T-helper 2 cell (primary cell): ENCODE measurements around the gene CLEC2B.
"Not testable (repeated sequence)": the region's sequence is repeated elsewhere in the genome, so short reads cannot be mapped to it uniquely, and the experiment has no call there.

Experiments used
- DNase-seq, 5 experiments: peaks; one replicate each; pipeline versions ENCODE4 v3.0.0 to v3.0.0-alpha.2; 2012 to 2022
- total RNA-seq, 2 donors: gene quantifications; one replicate each; lab custom pipeline; 2026; lab: John Stamatoyannopoulos, UW

CLEC2B gene
- total RNA-seq, result 62.4 to 103 reads per million in 2 donors

DNA sequence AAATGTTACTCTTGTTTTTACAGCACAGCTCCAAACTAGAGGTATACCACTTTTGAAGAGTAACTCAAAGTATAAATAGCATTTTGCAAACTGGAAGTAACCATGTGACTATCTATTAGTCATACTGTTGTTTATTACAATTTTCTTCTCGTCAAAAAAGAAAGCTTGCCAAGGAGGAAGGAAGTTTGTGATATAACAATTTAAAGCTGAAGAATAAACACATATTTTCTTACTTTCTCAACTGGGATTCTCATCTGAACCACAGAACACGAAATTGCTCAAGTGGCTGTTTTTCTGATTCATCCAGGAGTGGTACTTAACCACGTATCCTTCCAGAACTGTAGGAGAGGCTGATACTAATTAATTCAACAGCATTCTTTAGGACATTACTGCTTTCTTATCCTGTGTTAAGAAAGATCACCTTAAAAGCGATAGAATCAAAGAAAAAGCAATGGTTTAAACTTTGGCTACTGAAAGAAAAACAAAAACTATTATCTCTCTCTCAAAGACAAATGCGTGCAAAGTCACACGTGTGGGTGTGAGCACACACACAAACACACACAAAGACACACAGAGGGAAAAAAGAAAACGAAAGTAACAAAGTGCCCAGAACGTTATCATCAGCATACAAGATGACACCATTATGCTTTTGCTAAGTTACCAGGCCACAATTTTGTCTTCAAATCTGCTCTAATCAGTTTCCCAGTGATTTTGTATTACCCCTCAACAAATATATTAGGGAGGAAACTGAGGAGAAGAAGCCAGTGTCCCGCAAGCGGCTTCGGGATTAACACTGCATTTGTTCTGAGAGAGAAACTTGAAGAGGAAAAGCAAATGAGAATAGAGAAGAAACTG, at the start of gene CLEC2B:
TSS of gene CLEC2B (minus strand) at position 48 of the 855 bp plus-strand sequence.
- peak in 2 of 5 experiments; percentile 44 to 90 for DNase-seq

DNA sequence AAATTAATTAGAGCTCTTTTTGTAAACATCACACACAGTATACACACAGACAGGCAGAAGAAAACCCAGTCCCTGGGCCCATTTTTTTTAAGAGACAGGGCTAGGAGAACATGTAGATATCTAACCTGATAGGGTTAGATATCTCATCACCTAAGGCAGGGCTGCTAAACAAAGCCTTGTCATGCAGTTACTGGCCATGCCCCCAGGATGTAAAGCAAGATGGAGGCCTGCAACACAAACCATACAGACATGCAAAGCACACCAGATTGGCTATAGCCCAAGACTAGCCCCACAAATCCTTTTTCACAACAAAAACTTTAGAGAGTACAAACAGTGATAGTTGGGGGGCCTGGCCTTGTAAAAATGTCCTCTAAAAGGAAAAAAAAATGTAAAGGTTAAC, 42.6 kb upstream of the CLEC2B start:
- no peak for DNase-seq

DNA sequence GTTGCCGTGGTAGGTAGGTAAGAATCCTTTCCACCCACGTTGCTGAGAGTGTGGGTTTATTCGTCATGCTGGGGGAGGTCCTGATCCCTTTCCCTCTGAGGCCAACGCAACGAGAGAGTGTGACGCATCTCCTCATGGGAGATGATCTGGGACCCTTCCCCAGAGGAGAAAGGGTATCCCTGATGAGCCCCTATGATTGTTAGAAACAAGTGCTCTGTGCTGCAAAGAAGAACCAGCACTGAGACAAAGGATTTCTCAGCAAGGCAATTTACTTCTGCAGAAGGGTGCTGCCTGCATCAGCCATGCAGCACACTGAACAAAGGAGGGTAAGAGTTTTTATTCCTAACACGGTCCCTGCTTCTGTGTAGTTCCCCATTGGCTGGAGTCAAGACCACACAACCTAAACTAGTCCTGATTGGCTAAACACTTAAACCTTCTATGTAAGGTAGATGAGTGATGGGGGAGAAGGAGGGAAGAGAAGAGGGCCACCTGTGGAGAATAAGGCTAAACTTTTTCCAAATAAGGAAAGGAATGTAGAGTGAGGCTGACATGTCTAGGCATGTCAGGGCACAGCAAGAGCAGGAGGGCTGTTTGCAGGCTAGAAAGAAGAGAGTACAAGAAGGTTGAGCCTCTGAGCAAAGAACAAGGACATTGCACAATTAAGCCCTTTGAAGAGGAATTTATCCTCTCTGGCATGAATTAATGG, 41.7 kb upstream of the CLEC2B start:
- DNase-seq, result no peak

GRCh38 chr12:9909724-9910123, 40.6 kb upstream of the CLEC2B start:
- no peak for DNase-seq

DNA sequence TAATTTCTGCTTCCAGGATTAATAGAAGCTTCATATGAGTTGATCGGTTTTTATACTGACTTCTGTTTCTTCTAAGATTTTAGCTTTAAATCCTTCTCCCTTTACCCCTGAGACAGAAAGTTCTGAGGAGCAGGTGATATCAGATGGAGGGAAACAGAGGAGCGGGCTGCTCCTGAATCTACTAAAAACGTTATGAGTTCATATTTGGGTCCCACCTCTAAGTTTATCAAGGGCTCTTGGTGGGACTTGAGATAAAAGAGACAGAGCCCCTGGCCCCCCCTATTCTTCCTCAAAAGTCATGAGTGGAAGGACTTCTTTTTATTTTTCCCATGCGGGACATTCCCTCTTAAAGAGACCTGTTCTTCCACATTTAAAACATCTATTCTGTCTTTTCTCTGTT, 39.2 kb upstream of the CLEC2B start:
- no peak for DNase-seq

DNA sequence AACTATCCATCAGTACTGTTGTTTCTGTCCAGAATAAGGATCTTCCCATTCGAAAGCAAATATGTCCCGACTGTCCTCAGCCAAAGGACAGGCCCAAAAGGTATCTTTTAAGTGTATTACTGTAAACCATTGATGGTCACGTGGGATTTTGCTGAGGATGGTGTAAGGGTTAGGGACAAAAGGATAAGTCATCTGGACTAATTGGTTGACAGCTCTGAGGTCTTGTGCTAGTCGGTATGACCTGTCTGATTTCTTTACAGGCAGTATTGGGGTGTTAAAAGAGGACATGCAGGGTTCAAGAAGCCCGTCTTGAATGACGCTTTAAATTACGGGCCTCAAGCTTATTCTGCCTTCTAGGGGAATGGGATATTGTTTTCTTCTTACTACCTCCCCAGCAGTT, 38.6 kb upstream of the CLEC2B start:
- DNase-seq, result no peak

GRCh38 chr12:9906873-9907272, 37.7 kb upstream of the CLEC2B start:
- peak in 2 of 5 experiments; percentile 61 to 77 for DNase-seq

GRCh38 chr12:9902539-9903228, 33.5 kb upstream of the CLEC2B start:
- no peak for DNase-seq

GRCh38 chr12:9900930-9901329, 31.8 kb upstream of the CLEC2B start:
- no peak for DNase-seq

DNA sequence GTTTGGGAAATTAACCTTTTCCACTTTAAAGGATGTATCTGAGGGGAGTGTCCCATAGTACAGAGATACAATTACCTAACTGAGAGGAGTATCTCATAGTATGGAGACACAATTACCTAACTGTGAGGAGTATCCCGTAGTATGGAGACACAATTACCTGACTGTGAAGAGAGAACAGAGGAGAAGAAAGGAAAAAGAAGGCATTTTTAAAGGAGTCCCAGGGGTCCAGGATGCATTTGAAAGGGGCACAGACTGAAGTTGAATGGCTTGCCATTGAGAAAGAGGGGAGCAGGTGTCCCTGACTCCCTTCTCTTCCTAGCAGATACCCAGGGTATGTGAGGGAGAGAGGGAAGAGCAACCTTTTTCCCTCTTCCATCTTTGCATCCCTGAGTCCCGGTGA, 30.1 kb upstream of the CLEC2B start:
- no peak for DNase-seq

- DNase-seq, result no peak
These were observed 28.4 kb upstream of the CLEC2B start for GRCh38 chr12:9897535-9897934.

DNA sequence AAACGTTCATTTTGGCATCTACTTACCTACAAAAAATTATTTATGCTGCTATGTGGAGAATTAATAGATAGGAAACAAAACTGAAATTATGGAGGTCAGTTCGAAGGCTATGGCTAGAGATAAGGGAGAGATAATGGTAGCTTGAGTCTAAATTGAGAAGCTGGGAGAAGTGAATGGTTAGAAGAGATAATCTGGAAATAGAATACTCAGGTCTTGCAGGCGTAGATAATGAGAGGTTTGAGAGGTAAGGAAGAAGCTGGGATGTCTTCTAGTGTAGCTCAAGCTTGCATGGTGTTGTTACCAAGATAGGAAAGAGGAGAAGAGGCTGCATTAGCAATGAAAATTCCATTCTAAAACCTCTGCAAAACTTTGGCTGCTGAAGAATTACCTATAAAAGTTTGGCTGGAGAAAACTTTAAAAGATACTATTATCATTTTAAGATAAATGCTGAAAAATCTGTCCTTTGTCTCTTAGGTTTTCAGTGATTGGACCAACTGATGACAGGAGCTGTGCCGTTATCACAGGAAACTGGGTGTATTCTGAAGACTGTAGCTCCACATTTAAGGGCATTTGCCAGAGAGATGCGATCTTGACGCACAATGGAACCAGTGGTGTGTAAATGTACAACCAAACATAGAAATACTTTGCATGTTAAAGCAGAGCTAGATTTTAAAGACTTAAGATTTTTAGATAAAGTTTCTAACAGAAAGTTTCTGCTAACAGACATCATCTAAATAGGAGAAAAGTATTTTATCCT, 26.2 kb upstream of the CLEC2B start:
- no peak for DNase-seq

DNA sequence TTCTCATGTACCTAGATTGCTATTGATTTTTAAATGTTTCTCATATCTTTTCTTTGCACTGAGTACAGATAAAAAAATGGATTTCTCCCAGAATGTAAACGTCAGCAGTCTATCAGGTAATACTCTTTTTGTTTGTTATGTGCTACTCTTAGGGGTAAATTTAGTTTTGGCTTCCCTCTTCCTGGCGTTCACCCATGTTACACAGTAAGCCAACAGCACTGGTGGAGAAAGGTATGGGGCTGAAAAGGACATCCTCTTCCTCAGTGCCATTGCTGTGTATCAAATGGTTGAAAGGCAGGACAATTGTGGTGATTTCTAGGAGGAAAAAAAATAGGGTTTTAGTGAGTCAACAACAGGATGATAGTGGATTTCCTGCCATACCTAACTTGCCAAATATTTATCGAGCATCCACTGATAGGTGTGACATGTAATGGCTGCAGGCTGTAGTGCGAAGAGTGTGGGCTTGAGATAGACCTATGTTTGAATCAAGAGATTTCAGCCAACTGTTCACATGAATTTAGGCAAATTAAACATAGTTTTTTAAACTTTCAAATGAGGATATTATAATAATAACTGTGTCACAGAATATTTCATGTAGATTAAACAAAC, 19.6 kb upstream of the CLEC2B start:
- no peak for DNase-seq

- DNase-seq, result no peak
These were observed 14.0 kb upstream of the CLEC2B start for GRCh38 chr12:9883175-9883574.

DNA sequence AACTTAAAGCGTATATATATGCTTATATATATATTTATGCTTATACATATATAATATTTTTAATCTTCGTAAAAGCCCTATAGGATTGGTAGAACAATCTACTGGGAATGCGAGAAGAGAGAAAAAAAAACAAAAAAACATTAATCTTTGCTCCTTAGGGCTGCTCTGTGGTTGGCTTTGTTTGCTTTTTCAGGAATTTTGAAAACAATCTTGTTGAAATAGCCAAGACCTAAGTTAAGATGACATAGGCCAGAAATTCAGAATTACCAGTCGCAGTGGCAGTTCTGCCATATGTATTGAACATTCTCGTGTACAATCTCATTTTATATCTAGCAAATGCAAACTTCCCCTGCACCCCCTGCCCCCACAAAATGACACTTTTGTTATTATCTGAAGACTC, 12.8 kb upstream of the CLEC2B start:
- no peak for DNase-seq

DNA sequence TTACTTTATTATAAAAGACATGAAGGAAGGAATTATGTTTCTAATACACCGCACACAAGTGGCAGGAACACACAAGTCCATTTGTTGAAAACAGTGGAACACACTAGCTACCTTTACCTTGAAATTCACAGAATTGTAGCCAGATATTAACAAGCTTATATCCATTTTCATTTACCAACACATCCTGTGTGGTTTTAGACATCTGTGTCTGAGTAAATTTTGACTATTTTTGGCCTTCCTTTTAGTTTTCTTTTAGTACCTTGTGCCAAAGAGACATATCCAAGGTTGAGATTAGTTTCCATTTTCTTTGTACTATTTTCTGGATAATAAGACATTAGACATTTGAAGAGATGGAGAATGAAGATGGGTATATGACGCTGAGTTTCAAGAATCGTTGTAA, 12.1 kb upstream of the CLEC2B start, which contains the start of gene KLRF2:
TSS of gene KLRF2 (plus strand) at position 244 of the 400 bp plus-strand sequence. CDS start at position 351, 107 bp downstream.
- peak in 1 of 5 experiments; percentile 26 for DNase-seq

- DNase-seq, result no peak
These were observed 11.5 kb upstream of the CLEC2B start for GRCh38 chr12:9880532-9881078.

DNA sequence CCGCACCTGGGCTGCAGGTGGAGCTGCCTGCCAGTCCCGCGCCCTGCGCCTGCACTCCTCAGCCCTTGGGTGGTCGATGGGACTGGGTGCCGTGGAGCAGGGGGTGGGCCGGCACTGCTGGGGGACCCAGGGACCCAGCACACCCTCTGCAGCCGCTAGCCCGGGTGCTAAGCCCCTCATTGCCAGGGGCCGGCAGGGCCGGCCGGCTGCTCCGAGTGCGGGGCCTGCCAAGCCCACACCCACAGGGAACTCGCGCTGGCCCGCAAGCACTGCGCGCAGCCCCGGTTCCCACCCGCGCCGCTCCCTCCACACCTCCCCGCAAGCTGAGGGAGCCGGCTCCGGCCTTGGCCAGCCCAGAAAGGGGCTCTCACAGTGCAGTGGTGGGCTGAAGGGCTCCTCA, 7.0 kb upstream of the CLEC2B start:
- not testable (repeated sequence) for DNase-seq

- DNase-seq, result no peak
These were observed 3.6 kb upstream of the CLEC2B start for GRCh38 chr12:9872742-9873141.

- no peak for DNase-seq
These were observed 3.0 kb upstream of the CLEC2B start for GRCh38 chr12:9872162-9872561.

GRCh38 chr12:9870286-9870866, 1.2 kb upstream of the CLEC2B start:
- DNase-seq, result peak in 1 of 5 experiments; percentile 23
